ENCODE measurements around the gene DPH7.
A peak's percentile ranks its signal among the peaks of the same experiment; 100 is the strongest.
"Not testable (repeated sequence)": the region's sequence is repeated elsewhere in the genome, so short reads cannot be mapped to it uniquely, and the experiment has no call there.

Gene DPH7

GRCh38 chr9:137580209-137580953 is 1.7 kb upstream of the DPH7 start:
- no peak for DNase-seq

- DNase-seq, result no peak
Measured at GRCh38 chr9:137579259-137579604, 507 bp upstream of the DPH7 start.

GRCh38 chr9:137575716-137576411 is 2.9 kb downstream of the DPH7 start:
- no peak for DNase-seq

DNA sequence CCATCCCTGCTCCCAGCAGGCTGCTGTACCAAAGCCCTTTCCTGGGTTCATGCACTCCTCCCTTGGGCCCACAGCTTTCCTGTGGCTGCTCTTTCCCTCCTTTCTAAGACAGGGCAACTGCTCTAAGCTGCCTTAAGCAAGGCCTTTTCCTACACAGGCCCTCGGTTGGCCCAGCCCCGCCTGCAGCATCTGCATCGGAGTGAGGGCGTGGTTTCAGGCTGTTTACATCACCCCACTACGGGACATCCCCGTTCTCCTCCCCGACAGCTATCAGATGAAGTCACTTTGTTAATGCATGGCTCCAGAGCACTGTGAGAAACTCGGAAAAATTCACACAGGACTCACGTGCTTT is 3.4 kb downstream of the DPH7 start:
- no peak for DNase-seq

- DNase-seq, result no peak
Measured at GRCh38 chr9:137574192-137574591, 4.5 kb downstream of the DPH7 start.

- no peak for DNase-seq
Measured at GRCh38 chr9:137570566-137570965, 8.2 kb downstream of the DPH7 start.

DNA sequence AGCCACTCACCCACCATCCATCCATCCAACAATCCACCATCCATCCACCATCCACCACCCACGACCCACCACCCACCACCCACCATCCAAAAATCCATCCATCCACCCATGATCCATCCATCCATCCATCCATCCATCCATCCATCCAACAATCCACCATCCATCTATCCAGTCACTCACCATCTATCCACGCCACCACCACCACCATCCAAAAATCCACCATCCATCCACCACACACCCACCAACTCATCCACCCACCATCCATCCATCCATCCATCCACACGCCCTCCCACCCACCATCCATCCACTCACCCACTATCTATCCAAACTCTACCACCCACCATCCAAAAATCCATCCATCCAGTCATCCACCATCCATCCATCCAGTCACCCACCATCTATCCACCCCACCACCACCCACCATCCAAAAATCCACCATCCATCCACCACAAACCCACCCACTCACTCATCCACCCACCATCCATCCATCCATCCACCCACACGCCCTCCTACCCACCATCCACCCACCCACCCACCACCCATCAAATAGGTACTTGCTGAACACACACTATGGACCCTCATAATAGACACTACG is 9.0 kb downstream of the DPH7 start:
- DNase-seq, result no peak

DNA sequence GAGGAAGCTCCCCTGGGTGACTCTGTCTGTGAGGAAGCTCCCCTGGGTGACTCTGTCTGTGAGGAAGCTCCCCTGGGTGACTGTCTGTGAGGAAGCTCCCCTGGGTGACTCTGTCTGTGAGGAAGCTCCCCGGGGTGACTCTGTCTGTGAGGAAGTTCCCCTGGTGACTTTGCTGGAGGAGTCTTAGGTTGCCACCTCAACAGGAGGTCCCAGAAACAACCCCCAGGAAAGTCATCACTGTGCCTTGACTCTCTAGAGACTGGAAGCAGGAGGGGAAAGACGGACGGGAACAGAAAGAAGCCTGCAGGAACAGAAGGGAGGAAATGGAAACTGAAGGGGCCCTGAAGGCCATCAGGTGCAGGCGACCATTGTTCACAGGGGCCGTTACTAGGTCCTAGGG is 10.3 kb downstream of the DPH7 start:
- DNase-seq, result not testable (repeated sequence)

DNA sequence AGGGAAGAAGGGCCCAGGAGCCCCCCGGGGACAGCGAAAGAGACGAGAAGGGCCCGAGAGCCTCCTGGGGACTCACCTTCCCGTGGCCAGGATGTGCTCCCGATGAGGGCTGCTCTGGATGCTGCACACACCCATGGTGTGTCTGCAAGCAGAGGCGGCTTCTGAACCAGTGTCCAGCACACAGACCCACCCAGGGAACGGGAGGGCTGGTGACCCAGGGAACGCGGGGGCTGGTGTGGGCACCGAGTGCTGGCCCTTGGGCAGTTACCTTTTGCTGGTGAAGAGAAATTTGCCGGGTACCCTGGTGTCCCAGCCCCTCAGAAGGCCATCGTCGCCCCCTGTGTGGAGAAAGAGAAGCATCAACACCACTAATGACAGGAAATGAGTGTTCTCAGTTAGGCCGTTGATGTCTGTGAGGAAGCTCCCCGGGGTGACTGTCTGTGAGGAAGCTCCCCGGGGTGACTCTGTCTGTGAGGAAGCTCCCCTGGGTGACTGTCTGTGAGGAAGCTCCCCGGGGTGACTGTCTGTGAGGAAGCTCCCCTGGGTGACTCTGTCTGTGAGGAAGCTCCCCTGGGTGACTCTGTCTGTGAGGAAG is 13.8 kb downstream of the DPH7 start:
- no peak for DNase-seq

GRCh38 chr9:137564134-137564533 is 14.6 kb downstream of the DPH7 start:
- DNase-seq, result no peak

DNA sequence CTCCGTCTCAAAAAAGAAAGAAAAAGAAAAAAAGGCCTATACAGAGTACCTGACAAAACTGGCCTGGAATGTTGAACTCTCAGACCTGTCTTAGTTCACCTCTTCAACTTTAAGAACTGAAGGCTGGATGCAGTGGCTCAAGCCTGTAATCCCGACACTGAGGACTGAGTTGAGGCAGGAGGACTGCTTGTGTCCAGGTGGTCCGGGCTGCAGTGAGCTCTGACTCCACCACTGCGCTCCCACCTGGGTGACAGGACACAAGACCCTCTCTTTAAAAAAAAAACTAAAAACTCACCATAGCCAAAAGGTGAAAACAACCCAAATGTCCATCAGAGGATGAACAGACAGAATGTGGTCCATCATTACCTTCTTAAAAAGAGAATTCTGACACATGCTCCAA is 20.6 kb downstream of the DPH7 start:
- no peak for DNase-seq

- DNase-seq, result no peak
Measured at GRCh38 chr9:137556069-137556838, 22.5 kb downstream of the DPH7 start.

GRCh38 chr9:137555179-137555578 is 23.5 kb downstream of the DPH7 start:
- DNase-seq, result no peak

GRCh38 chr9:137554349-137554748 is 24.4 kb downstream of the DPH7 start:
- no peak for DNase-seq

DNA sequence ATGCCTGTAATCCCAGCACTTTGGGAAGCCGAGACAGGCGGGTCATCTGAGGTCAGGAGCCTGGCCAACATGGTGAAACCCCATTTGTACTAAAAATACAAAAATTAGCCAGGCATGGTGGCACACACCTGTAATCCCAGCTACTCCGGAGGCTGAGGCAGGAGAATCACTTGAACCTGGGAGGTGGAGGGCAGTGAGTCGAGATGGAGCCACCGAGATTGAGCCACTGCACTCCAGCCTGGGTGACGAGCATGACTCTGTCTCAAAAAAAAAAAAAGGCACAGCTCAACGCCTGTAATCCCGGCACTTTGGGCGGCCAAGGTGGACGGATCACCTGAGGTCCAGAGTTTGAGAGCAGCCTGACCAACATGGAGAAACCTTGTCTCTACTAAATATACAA is 25.1 kb downstream of the DPH7 start:
- not testable (repeated sequence) for DNase-seq

- no peak for DNase-seq
Measured at GRCh38 chr9:137552022-137552768, 26.5 kb downstream of the DPH7 start.

GRCh38 chr9:137551264-137552021 is 27.3 kb downstream of the DPH7 start, which contains the start of gene MRPL41:
TSS of gene MRPL41 (plus strand) at chr9:137551879. CDS start at chr9:137552082, 203 bp downstream.
- DNase-seq, result peak; percentile 62

GRCh38 chr9:137550958-137551263 is 27.8 kb downstream of the DPH7 start:
- not testable (repeated sequence) for DNase-seq

DNA sequence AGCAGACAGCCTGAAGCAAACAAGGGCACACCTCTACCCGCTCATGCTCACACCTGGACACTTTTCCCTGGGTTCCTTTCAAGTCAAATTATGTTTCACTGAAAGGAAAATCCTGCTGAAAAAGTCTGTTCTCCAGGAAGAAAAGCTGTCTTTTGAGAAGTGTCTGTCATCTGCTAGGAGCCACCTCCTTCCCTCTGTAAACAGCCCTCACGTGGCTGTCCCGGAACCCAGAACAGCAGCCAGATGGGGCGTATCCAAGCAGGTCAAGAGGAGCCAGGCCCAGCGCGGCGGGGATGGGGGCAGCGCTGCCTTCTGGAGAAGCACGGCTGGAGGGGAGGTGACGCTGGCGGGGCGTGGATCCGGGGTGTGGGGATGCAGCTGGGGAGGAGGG is 28.5 kb downstream of the DPH7 start, which contains the start of gene PNPLA7:
TSS of gene PNPLA7 (minus strand) at position 172 of the 391 bp plus-strand sequence. CDS start 205 bp downstream, outside the sequence.
- DNase-seq, result peak; percentile 56

GRCh38 chr9:137547687-137548543 is 30.8 kb downstream of the DPH7 start:
- DNase-seq, result no peak

- no peak for DNase-seq
Measured at GRCh38 chr9:137545123-137545522, 33.6 kb downstream of the DPH7 start.

All from DMS 273 treated with DMSO at 0.1 percent for 48 hours (cell line).